Measurements from ENCODE around the gene HSDL2.

DNA sequence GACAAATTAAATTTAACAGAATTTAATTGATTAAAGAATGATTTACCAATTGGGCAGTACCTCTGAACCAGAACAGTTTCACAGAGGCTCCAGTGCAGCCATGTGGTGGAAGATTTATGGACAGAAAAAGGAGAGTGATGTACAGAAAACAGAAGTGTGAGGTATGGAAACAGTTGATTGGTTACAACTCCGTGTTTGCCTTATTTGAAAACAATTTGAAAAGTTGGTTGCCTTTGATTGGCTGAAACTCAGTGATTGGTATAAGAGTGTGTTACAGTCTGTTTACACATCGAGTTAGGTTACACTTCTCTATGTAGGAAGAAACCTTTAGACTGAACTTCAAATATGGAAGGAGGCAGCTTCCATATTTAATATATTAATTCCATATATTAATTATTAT is 136.9 kb downstream of the HSDL2 start:
- no peak for TF ChIP-seq CTCF (IDR thresholded peaks at IDR 0.05)
- no peak for TF ChIP-seq POLR2A (IDR thresholded peaks at IDR 0.05)

Measured in heart left ventricle (tissue), 13 donors.